HUES6 (cell line): ENCODE measurements around the gene ANKRD18B.
"Not testable (repeated sequence)": the region's sequence is repeated elsewhere in the genome, so short reads cannot be mapped to it uniquely, and the experiment has no call there.

ENCODE experiments used
- H3K27ac ChIP-seq: 2 replicates; pipeline ENCODE4 v1.7.0; 2013; ENCODE audit warnings: low read depth, mild to moderate bottlenecking, low read length, inconsistent platforms
- H3K27me3 ChIP-seq: 2 replicates; pipeline ENCODE4 v1.6.1; 2013; ENCODE audit warnings: low read length; ENCODE audit not compliant: control insufficient read depth, insufficient read depth
- H3K36me3 ChIP-seq: 2 replicates; pipeline ENCODE4 v1.6.1; 2013; ENCODE audit warnings: low read length; ENCODE audit not compliant: control insufficient read depth, insufficient read depth
- H3K4me1 ChIP-seq: 2 replicates; pipeline ENCODE4 v1.6.1; 2013; ENCODE audit warnings: low read length; ENCODE audit not compliant: control insufficient read depth, insufficient read depth
- H3K4me3 ChIP-seq: 2 replicates; pipeline ENCODE4 v1.5.1; 2013; ENCODE audit warnings: low read depth, low read length
- H3K9ac ChIP-seq: one replicate; pipeline ENCODE4 v1.6.1; 2013; ENCODE audit warnings: mild to moderate bottlenecking, low read length
- H3K9me3 ChIP-seq: 2 replicates; pipeline ENCODE4 v1.6.1; 2013; ENCODE audit warnings: low read depth, low read length; ENCODE audit not compliant: control insufficient read depth, insufficient read depth

Gene ANKRD18B

GRCh38 chr9:33510262-33511183, 13.5 kb upstream of the ANKRD18B start:
- H3K27ac ChIP-seq = peak overlapping the region; percentile 55; the same call in 1 of the 2 replicates
- H3K9me3 ChIP-seq = peaks cover 4% of the 10 kb centered on the region; the same call in 1 of the 2 replicates
- H3K4me3 ChIP-seq = peak overlapping the region; percentile 86
- H3K4me1 ChIP-seq = peaks cover 9% of the 10 kb centered on the region; the same call in 1 of the 2 replicates
- H3K27me3 ChIP-seq = no peaks in the 10 kb centered on the region
- H3K36me3 ChIP-seq = no peaks in the 10 kb centered on the region
- H3K9ac ChIP-seq = peak overlapping the region; percentile 92

GRCh38 chr9:33511184-33511517, 12.9 kb upstream of the ANKRD18B start:
- not testable (repeated sequence) for H3K27me3 ChIP-seq, H3K9me3 ChIP-seq, H3K36me3 ChIP-seq, H3K4me1 ChIP-seq
- peak overlapping the region; percentile 86 for H3K4me3 ChIP-seq
- H3K9ac ChIP-seq = peak overlapping the region; percentile 92
- peak overlapping the region; percentile 55; the same call in 1 of the 2 replicates for H3K27ac ChIP-seq

GRCh38 chr9:33512535-33512934, 11.5 kb upstream of the ANKRD18B start:
- not testable (repeated sequence) for H3K36me3 ChIP-seq, H3K9me3 ChIP-seq, H3K4me3 ChIP-seq, H3K27me3 ChIP-seq, H3K27ac ChIP-seq, H3K9ac ChIP-seq, H3K4me1 ChIP-seq

DNA sequence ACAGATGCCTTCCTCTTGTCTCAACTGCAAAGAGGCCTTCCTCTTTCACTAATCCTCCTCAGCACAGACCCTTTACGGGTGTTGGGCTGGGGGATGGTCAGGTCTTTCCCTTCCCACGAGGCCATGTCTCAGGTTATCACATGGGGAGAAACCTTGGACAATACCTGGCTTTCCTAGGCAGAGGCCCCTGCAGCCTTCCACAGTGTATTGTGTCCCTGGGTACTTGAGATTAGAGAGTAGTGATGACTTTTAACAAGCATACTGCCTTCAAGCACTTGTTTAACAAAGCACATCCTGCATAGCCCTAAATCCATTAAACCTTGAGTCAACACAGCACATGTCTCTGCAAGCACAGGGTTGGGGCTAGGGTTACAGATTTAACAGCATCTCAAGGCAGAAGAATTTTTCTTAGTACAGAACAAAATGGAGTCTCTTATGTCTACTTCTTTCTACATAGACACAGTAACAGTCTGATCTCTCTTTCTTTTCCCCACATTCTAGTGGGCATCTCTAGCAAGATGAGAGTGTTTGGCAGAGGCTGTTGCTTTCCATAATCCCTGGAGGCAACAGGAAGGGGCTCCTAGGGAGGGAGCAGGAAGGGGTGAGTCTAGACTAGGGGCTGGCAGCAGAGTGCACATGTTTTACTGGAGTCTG, 8.6 kb upstream of the ANKRD18B start:
- H3K9ac ChIP-seq = peak overlapping the region; percentile 35
- H3K9me3 ChIP-seq, H3K36me3 ChIP-seq, H3K4me1 ChIP-seq, H3K27ac ChIP-seq, H3K4me3 ChIP-seq, H3K27me3 ChIP-seq: not testable (repeated sequence)

- not testable (repeated sequence) for H3K4me3 ChIP-seq, H3K9ac ChIP-seq, H3K9me3 ChIP-seq, H3K27ac ChIP-seq, H3K36me3 ChIP-seq, H3K4me1 ChIP-seq, H3K27me3 ChIP-seq
These were observed 7.7 kb upstream of the ANKRD18B start for GRCh38 chr9:33516397-33516796.

- Histone ChIP-seq H3K4me3 (no peak overlapping the region), H3K9me3 (peaks cover 4% of the 10 kb centered on the region; the same call in 1 of the 2 replicates), H3K4me1 (peaks cover 9% of the 10 kb centered on the region; the same call in 1 of the 2 replicates), H3K36me3 (no peaks in the 10 kb centered on the region), H3K27ac (no peak overlapping the region), H3K27me3 (no peaks in the 10 kb centered on the region), H3K9ac (no peak overlapping the region)
These were observed 6.7 kb upstream of the ANKRD18B start for GRCh38 chr9:33517373-33517772.

- not testable (repeated sequence) for H3K36me3 ChIP-seq, H3K9me3 ChIP-seq, H3K9ac ChIP-seq, H3K27me3 ChIP-seq, H3K27ac ChIP-seq, H3K4me3 ChIP-seq, H3K4me1 ChIP-seq
These were observed 6.0 kb upstream of the ANKRD18B start for GRCh38 chr9:33517934-33518577.

GRCh38 chr9:33521861-33522260, 2.2 kb upstream of the ANKRD18B start:
- H3K27me3 ChIP-seq, H3K9me3 ChIP-seq, H3K4me1 ChIP-seq, H3K4me3 ChIP-seq, H3K36me3 ChIP-seq, H3K9ac ChIP-seq, H3K27ac ChIP-seq: not testable (repeated sequence)

GRCh38 chr9:33524306-33524947, 376 bp downstream of the ANKRD18B start:
- Histone ChIP-seq H3K27ac (no peak overlapping the region; the same call in 1 of the 2 replicates), H3K9me3 (no peaks in the 10 kb centered on the region), H3K4me3 (peak overlapping the region; percentile 88), H3K36me3 (no peaks in the 10 kb centered on the region), H3K4me1 (0 out of 2 replicates have a peak, but pooled peaks cover 3% of the 10 kb centered on the region), H3K27me3 (peaks cover 4% of the 10 kb centered on the region; the same call in 1 of the 2 replicates), H3K9ac (peak overlapping the region; percentile 80)

- not testable (repeated sequence) for H3K4me3 ChIP-seq, H3K36me3 ChIP-seq, H3K27me3 ChIP-seq, H3K4me1 ChIP-seq, H3K27ac ChIP-seq, H3K9me3 ChIP-seq, H3K9ac ChIP-seq
These were observed 4.0 kb downstream of the ANKRD18B start for GRCh38 chr9:33528069-33528468.
